Stomach (tissue), 9 donors: ENCODE data around the gene PHACTR3. TPM values are rescaled to one million over a fixed set of nuclear protein-coding genes. Genes with fewer than 3 reads are reported as not detected.

Experiments used
- DNase-seq, 2 donors: peaks; one replicate each; pipeline versions ENCODE4 v3.0.0 to v3.0.0-alpha.2; 2013 to 2019
- H3K27ac ChIP-seq, 5 donors: fragments of 200-600 bp in 4 of 5; sonication (generic) in 4 of 5; one replicate each; pipeline ENCODE4 v1.5.1; 2013 to 2019; ENCODE audit warnings: mild to moderate bottlenecking in 1 of 5, moderate library complexity in 1 of 5
- H3K27me3 ChIP-seq, 3 donors: fragments of 200-600 bp; sonication (generic); one replicate each; pipeline ENCODE4 v1.5.1; 2017 to 2019; ENCODE audit warnings: mixed run types in 1 of 3
- H3K36me3 ChIP-seq, 4 donors: fragments of 200-600 bp; sonication (generic); 1 replicate in 3 of 4; 2 replicates in 1 of 4; pipeline ENCODE4 v1.5.1; 2016 to 2019
- H3K4me1 ChIP-seq, 4 donors: fragments of 200-600 bp; sonication (generic); one replicate each; pipeline ENCODE4 v1.5.1; 2016 to 2019
- H3K4me3 ChIP-seq, 4 donors: fragments of 200-600 bp; sonication (generic) in 3 of 4; one replicate each; pipeline ENCODE4 v1.5.1; 2016 to 2019; ENCODE audit warnings: mild to moderate bottlenecking in 1 of 4
- H3K9me3 ChIP-seq, 4 donors: fragments of 200-600 bp; sonication (generic); one replicate each; pipeline ENCODE4 v1.5.1; 2016 to 2019
- CTCF ChIP-seq, 7 experiments: fragments of 450-650 bp in 4 of 7; fragments of 200-600 bp in 3 of 7; sonication (generic) in 3 of 7; IDR thresholded peaks; one replicate each; pipeline ENCODE4 v1.5.1; 2016 to 2019; ENCODE audit warnings: antibody characterized with exemption in 7 of 7, control low read depth in 2 of 7, mild to moderate bottlenecking in 1 of 7
- EP300 ChIP-seq: sonication (generic); formaldehyde crosslinking; IDR thresholded peaks from one replicate; pipeline ENCODE4 v1.6.1; 2017; ENCODE audit warnings: antibody characterized with exemption
- POLR2A ChIP-seq, 4 donors: fragments of 450-650 bp; IDR thresholded peaks; one replicate each; pipeline ENCODE4 v1.6.1; 2016; ENCODE audit warnings: antibody characterized with exemption in 4 of 4, control low read depth in 2 of 4, mild to moderate bottlenecking in 1 of 4, moderate library complexity in 1 of 4
- POLR2AphosphoS5 ChIP-seq, 3 donors: sonication (generic); formaldehyde crosslinking; IDR thresholded peaks; one replicate each; pipeline ENCODE4 v1.6.1; 2016; ENCODE audit warnings: antibody characterized with exemption in 3 of 3
- WGBS, 5 donors: extraction: QIAGEN DNeasy Blood & Tissue Kit in 3 of 5; methylation state at CpG; one replicate each; pipeline versions ENCODE4 v1.1.5 to v1.1.7; 2013 to 2018; 5-methylcytosine and 5-hydroxymethylcytosine counted together
- intact Hi-C: fragments of 100-400 bp; cut with DNase I; formaldehyde crosslinking; loops from one replicate; pipeline ENCODE4 v1.15.1; 2023; ENCODE audit warnings: low total_unique reads
- polyA plus RNA-seq, 3 donors: library from polyadenylated mRNA; stranded (reverse); fragments of 200-250 nt; gene quantifications; one replicate each; pipeline ENCODE4 v1.2.3, GENCODE V29; 2013
- total RNA-seq, 5 donors: library from RNA; depleted of rRNA; stranded (reverse); fragments of >200 nt; gene quantifications; one replicate each; pipeline versions ENCODE4 v1.1.0 to v1.2.3, GENCODE V29; 2014 to 2016
- donor health status: healthy with polysubstance abuse.
- donor health status: Bipolar disorder and iron deficiency.
- donor health status: healthy.

PHACTR3 gene
- total and polyA plus RNA-seq, 8 donors = 0.55 to 3.7 (median 3.2) TPM; not detected in 3

- peak; percentile 60 to 83 for DNase-seq
- H3K36me3 ChIP-seq = no peaks in the 10 kb centered on the region
- WGBS, 5 donors = 12 to 26% (median 19%) methylated on average over 11 to 14 of the region's 14 CpGs
- no peaks in the 10 kb centered on the region for H3K9me3 ChIP-seq
- H3K4me1 ChIP-seq = no peaks in the 10 kb centered on the region
- H3K27ac ChIP-seq = no peak overlapping the region
- H3K27me3 ChIP-seq = peaks cover 0 to 13% (median 0%) of the 10 kb centered on the region in 3 donors
- no peak overlapping the region for H3K4me3 ChIP-seq
- intact Hi-C loops = no loop called here
- no peak for TF ChIP-seq EP300
- no peak for TF ChIP-seq POLR2A (IDR thresholded peaks at IDR 0.05)
- peak in 5 of 7 experiments; percentile 50 to 74 (median 70) for TF ChIP-seq CTCF (IDR thresholded peaks at IDR 0.05)
- TF ChIP-seq POLR2AphosphoS5 (IDR thresholded peaks at IDR 0.05) = no peak
Measured at GRCh38 chr20:59782986-59783640, 178.8 kb downstream of the PHACTR3 start.

DNA sequence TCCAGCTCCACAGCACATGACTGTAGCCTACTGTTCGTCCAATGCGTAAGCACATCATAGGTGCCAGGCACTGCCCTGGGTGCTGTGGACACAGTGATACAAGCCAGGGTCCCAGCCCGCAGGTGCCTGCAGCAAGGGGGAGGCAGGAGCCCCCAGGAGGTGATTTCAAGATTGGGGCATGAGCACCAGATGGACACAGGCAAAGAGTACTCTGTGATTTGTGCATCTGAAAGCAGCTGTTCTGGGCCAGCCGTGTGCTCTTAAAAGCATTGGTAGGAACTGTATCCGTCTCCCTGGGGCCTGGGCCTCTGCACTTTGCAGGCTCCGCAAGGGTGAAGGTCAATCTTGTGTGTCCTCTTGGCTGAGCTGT is 179.3 kb downstream of the PHACTR3 start:
- intact Hi-C loops = no loop called here
- H3K4me3 ChIP-seq = no peak overlapping the region
- no peaks in the 10 kb centered on the region for H3K36me3 ChIP-seq
- TF ChIP-seq EP300 (no peak), CTCF (IDR thresholded peaks at IDR 0.05) (no peak), POLR2AphosphoS5 (IDR thresholded peaks at IDR 0.05) (no peak), POLR2A (IDR thresholded peaks at IDR 0.05) (no peak)
- DNase-seq = peak in 1 of 2 donors; percentile 2
- peaks cover 0 to 14% (median 0%) of the 10 kb centered on the region in 3 donors for H3K27me3 ChIP-seq
- H3K9me3 ChIP-seq = no peaks in the 10 kb centered on the region
- no peak overlapping the region for H3K27ac ChIP-seq
- no peaks in the 10 kb centered on the region for H3K4me1 ChIP-seq
- 79 to 86% (median 81%) methylated on average over 6 of the region's 6 CpGs for WGBS, 5 donors

DNA sequence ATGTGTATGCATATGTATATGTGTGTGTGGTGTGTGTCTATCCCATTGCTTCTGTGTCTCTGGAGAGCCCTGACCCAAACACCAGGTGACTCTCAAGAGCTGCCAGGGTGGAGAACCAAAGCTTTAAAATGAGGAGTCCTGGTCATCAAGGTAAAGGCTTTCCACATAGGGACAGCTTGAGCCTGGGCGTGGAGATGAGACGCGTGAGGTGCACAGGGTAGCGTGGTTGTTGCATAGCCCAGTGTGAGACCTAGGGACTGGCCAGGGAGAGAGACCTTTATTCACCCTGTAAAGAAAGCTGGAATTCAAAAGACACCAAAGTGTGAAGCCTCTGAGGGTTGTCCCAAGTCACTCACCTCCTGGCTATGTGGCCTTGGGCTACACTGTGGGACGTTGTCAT is 180.0 kb downstream of the PHACTR3 start:
- Histone ChIP-seq H3K27me3 (peaks cover 0 to 20% (median 0%) of the 10 kb centered on the region in 3 donors), H3K4me3 (no peak overlapping the region), H3K27ac (no peak overlapping the region), H3K9me3 (no peaks in the 10 kb centered on the region), H3K4me1 (no peaks in the 10 kb centered on the region), H3K36me3 (no peaks in the 10 kb centered on the region)
- intact Hi-C loops = no loop called here
- WGBS, 5 donors = 90 to 98% (median 92%) methylated on average over 5 of the region's 5 CpGs
- TF ChIP-seq POLR2A (IDR thresholded peaks at IDR 0.05) = no peak
- TF ChIP-seq POLR2AphosphoS5 (IDR thresholded peaks at IDR 0.05) = no peak
- TF ChIP-seq EP300 = no peak
- no peak for TF ChIP-seq CTCF (IDR thresholded peaks at IDR 0.05)
- DNase-seq = no peak

DNA sequence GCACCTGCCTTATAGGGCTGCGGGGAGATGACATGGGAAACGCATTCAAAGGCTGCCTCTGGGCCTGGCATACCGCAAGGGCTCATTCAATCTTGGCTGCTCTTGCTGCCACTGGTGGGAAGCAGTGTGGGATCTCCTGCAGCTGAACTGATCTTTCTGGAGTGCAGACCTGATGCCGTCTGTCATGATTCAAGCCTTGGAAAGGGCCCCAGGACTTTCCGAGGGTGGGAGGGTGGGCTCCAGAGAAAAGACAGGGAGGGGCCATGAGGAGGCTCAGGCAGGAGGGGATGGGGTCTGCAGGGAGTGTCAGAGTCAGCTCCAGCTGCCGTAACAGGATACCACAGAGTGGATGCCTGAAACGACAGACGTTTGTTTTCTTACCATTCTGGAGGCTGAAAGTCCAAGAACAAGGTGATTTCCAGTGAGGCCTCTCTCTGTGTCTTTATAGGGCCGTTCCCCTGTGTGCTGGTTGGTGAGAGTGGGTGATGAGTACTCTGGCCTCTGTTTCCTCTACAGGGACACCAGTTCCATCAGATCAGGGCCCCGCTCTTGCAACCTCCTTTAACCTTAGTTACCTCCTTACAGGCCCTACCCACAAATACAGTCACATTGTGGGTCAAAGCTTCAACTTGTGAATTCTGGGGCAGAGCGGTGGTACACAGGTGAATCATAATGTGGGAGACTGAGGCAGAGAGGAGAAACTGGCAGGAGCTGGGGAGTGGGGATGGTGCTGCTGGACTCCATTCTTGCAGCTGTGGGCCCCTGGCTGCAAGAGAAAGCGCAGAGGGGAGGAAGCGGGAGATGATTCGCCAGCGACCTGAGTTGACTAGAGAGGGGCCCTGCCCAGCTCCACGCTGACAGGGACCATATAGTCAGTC is 180.7 kb downstream of the PHACTR3 start:
- WGBS, 5 donors = 65 to 75% (median 69%) methylated on average over 16 of the region's 16 CpGs
- DNase-seq = no peak
- no peak overlapping the region for H3K27ac ChIP-seq
- peaks cover 0 to 20% (median 0%) of the 10 kb centered on the region in 3 donors for H3K27me3 ChIP-seq
- H3K4me1 ChIP-seq = no peaks in the 10 kb centered on the region
- H3K4me3 ChIP-seq = no peak overlapping the region
- intact Hi-C loops = no loop called here
- no peaks in the 10 kb centered on the region for H3K36me3 ChIP-seq
- no peaks in the 10 kb centered on the region for H3K9me3 ChIP-seq
- TF ChIP-seq CTCF (IDR thresholded peaks at IDR 0.05) = no peak
- TF ChIP-seq POLR2A (IDR thresholded peaks at IDR 0.05) = no peak
- TF ChIP-seq EP300 = no peak
- no peak for TF ChIP-seq POLR2AphosphoS5 (IDR thresholded peaks at IDR 0.05)
